H1 (cell line): ENCODE results near the gene PGK1. TPM values are rescaled to one million over a fixed set of nuclear protein-coding genes. Genes with fewer than 3 reads are reported as not detected.

Source experiments
- CTCF ChIA-PET: fragments of 300-600 bp; sonication (Branson Sonifier 250); formaldehyde crosslinking; loops from one replicate; lab custom pipeline; 2021; ENCODE audit not compliant: partially characterized antibody; lab: Charles Lee
- POLR2A ChIA-PET: fragments of 300-600 bp; sonication (Branson Sonifier 250); formaldehyde crosslinking; loops from one replicate; lab custom pipeline; 2021; ENCODE audit warnings: inconsistent platforms; ENCODE audit not compliant: partially characterized antibody; lab: Charles Lee
- DNase-seq, 2 experiments: peaks; one replicate each; pipeline versions ENCODE4 v3.0.0 to v3.0.0-alpha.2; 2010 to 2022; ENCODE audit warnings: low spot score in 2 of 2, low read depth in 1 of 2, mixed read lengths in 1 of 2
- FAIRE-seq: peaks from 2 replicates; lab custom pipeline; 2011; peaks lifted over from hg19 to GRCh38; lab: Jason Lieb, UNC
- H2AFZ ChIP-seq: 2 replicates; pipeline ENCODE4 v1.8.1; 2012; ENCODE audit warnings: low read length, inconsistent platforms
- H2AK5ac ChIP-seq: 2 replicates; pipeline ENCODE4 v1.6.1; 2013; ENCODE audit warnings: low read depth, low read length
- H2BK120ac ChIP-seq: replicated peaks from 2 replicates; pipeline ENCODE3; 2013; ENCODE audit warnings: low read depth, low read length, inconsistent platforms
- H2BK12ac ChIP-seq: 2 replicates; pipeline ENCODE4 v1.6.1; 2013; ENCODE audit warnings: low read depth, low read length
- H2BK15ac ChIP-seq: 2 replicates; pipeline ENCODE4 v1.6.1; 2013; ENCODE audit warnings: low read length
- H2BK20ac ChIP-seq: 2 replicates; pipeline ENCODE4 v1.6.1; 2013; ENCODE audit warnings: low read length
- H2BK5ac ChIP-seq: 2 replicates; pipeline ENCODE4 v1.6.1; 2013; ENCODE audit warnings: low read depth, low read length
- H3K14ac ChIP-seq: 2 replicates; pipeline ENCODE4 v1.6.1; 2013; ENCODE audit warnings: inconsistent platforms; ENCODE audit not compliant: insufficient read length
- H3K18ac ChIP-seq: 2 replicates; pipeline ENCODE4 v1.6.1; 2013; ENCODE audit warnings: low read length; ENCODE audit errors: extremely low read depth
- H3K23ac ChIP-seq: 2 replicates; pipeline ENCODE4 v1.6.1; 2013; ENCODE audit warnings: inconsistent platforms; ENCODE audit not compliant: insufficient read length
- H3K23me2 ChIP-seq: 2 replicates; pipeline ENCODE4 v1.6.1; 2013; ENCODE audit warnings: low read depth, low read length
- H3K27ac ChIP-seq: 2 replicates; pipeline ENCODE4 v1.6.1; 2011; ENCODE audit warnings: low read depth, low read length, inconsistent platforms
- H3K27me3 ChIP-seq, 4 experiments: replicated peaks in 1 of 4; 1 replicate in 1 of 4; 2 replicates in 3 of 4; pipeline versions ENCODE4 v1.6.1 to v1.8.1; 2011 to 2013; ENCODE audit warnings: low read length in 3 of 4, mild to moderate bottlenecking in 3 of 4, inconsistent platforms in 2 of 4, mixed read lengths in 2 of 4, moderate library complexity in 1 of 4; ENCODE audit not compliant: control insufficient read depth in 3 of 4, insufficient read depth in 3 of 4; ENCODE audit errors: extremely low read depth in 1 of 4
- H3K36me3 ChIP-seq, 4 experiments: 2 replicates each; pipeline versions ENCODE4 v1.6.1 to v1.8.1; 2011 to 2013; ENCODE audit warnings: mild to moderate bottlenecking in 4 of 4, low read length in 3 of 4, moderate library complexity in 2 of 4, control low read depth in 1 of 4, inconsistent platforms in 1 of 4; ENCODE audit not compliant: insufficient read depth in 4 of 4, control insufficient read depth in 2 of 4
- H3K4ac ChIP-seq: replicated peaks from 2 replicates; pipeline ENCODE3; 2013; ENCODE audit warnings: low read length, low read depth, mixed read lengths, inconsistent platforms; ENCODE audit not compliant: insufficient read length
- H3K4me1 ChIP-seq, 4 experiments: replicated peaks in 1 of 4; 1 replicate in 1 of 4; 2 replicates in 3 of 4; pipeline versions ENCODE4 v1.6.1 to v1.8.1; 2011 to 2013; ENCODE audit warnings: low read length in 3 of 4, inconsistent platforms in 2 of 4, mixed read lengths in 1 of 4; ENCODE audit not compliant: insufficient read depth in 4 of 4, control insufficient read depth in 3 of 4
- H3K4me2 ChIP-seq, 2 experiments: 2 replicates each; pipeline versions ENCODE4 v1.6.1 to v1.8.1; 2011 to 2013; ENCODE audit warnings: low read depth in 2 of 2, low read length in 2 of 2, control low read depth in 1 of 2, inconsistent platforms in 1 of 2, mild to moderate bottlenecking in 1 of 2; ENCODE audit not compliant: insufficient read depth in 1 of 2
- H3K4me3 ChIP-seq, 4 experiments: fragments of 200-600, 300-600 bp in 1 of 4; sonication (generic), shearing (Covaris generic), sonication (Bioruptor Twin) in 1 of 4; 2 replicates each; pipeline versions ENCODE4 v1.5.1 to v1.8.1; 2011 to 2016; ENCODE audit warnings: low read length in 4 of 4, low read depth in 3 of 4, control low read depth in 2 of 4, inconsistent platforms in 2 of 4, mild to moderate bottlenecking in 2 of 4, mixed read lengths in 1 of 4, moderate library complexity in 1 of 4; ENCODE audit not compliant: insufficient read depth in 2 of 4; ENCODE audit errors: extremely low read depth in 1 of 4
- H3K56ac ChIP-seq: replicated peaks from 2 replicates; pipeline ENCODE3; 2013; ENCODE audit warnings: low read depth, mild to moderate bottlenecking, mixed read lengths, low read length, inconsistent platforms; ENCODE audit not compliant: insufficient read length
- H3K79me1 ChIP-seq: 2 replicates; pipeline ENCODE4 v1.6.1; 2013; ENCODE audit warnings: low read depth, low read length, control low read depth
- H3K79me2 ChIP-seq, 2 experiments: 2 replicates each; pipeline versions ENCODE4 v1.6.1 to v1.8.1; 2012 to 2013; ENCODE audit warnings: low read length in 2 of 2, mild to moderate bottlenecking in 2 of 2, inconsistent platforms in 1 of 2; ENCODE audit not compliant: insufficient read depth in 2 of 2, control insufficient read depth in 1 of 2
- H3K9ac ChIP-seq, 4 experiments: replicated peaks in 1 of 4; 1 replicate in 1 of 4; 2 replicates in 3 of 4; pipeline versions ENCODE4 v1.6.1 to v1.8.1; 2011 to 2013; ENCODE audit warnings: low read depth in 3 of 4, low read length in 3 of 4, control low read depth in 2 of 4, mild to moderate bottlenecking in 2 of 4, moderate library complexity in 2 of 4, inconsistent platforms in 1 of 4; ENCODE audit errors: extremely low read depth in 1 of 4
- H3K9me3 ChIP-seq, 2 experiments: 2 replicates each; pipeline versions ENCODE4 v1.6.1 to v1.8.1; 2012 to 2013; ENCODE audit warnings: mild to moderate bottlenecking in 2 of 2, moderate library complexity in 2 of 2, control low read depth in 1 of 2, inconsistent platforms in 1 of 2, low read depth in 1 of 2, low read length in 1 of 2, mixed read lengths in 1 of 2; ENCODE audit not compliant: insufficient read depth in 2 of 2
- H4K20me1 ChIP-seq, 2 experiments: replicated peaks in 1 of 2; 2 replicates each; pipeline versions ENCODE3 to v1.8.1; 2011 to 2013; ENCODE audit warnings: inconsistent platforms in 2 of 2, low read length in 2 of 2, mild to moderate bottlenecking in 1 of 2; ENCODE audit not compliant: insufficient read depth in 2 of 2, control insufficient read depth in 1 of 2
- H4K5ac ChIP-seq: 2 replicates; pipeline ENCODE4 v1.6.1; 2013; ENCODE audit warnings: low read length, low read depth, mixed read lengths, inconsistent platforms; ENCODE audit not compliant: insufficient read length
- H4K8ac ChIP-seq: 2 replicates; pipeline ENCODE4 v1.8.0; 2013; ENCODE audit warnings: mild to moderate bottlenecking, moderate library complexity, low read length, inconsistent platforms; ENCODE audit not compliant: insufficient read depth; ENCODE audit errors: extremely low read depth
- H4K91ac ChIP-seq: replicated peaks from 2 replicates; pipeline ENCODE3; 2013; ENCODE audit warnings: low read length, mixed read lengths, inconsistent platforms; ENCODE audit not compliant: insufficient read length
- CBX5 ChIP-seq: fragments of 300-800, 300-1000 bp; sonication (generic); IDR thresholded peaks from 2 replicates; pipeline ENCODE4 v1.7.1; 2016; ENCODE audit warnings: antibody characterized with exemption, low read length, low read depth
- CEBPB ChIP-seq: IDR thresholded peaks from 2 replicates; pipeline ENCODE4 v1.6.1; 2012; ENCODE audit warnings: low read depth, low read length
- CREB1 ChIP-seq: IDR thresholded peaks from 2 replicates; pipeline ENCODE4 v1.6.1; 2012; ENCODE audit warnings: inconsistent platforms
- CTCF ChIP-seq, 3 experiments: IDR thresholded peaks; 1 replicate in 2 of 3; 2 replicates in 1 of 3; pipeline versions ENCODE4 v1.5.1 to v1.6.1; 2011; ENCODE audit warnings: low read length in 3 of 3, mild to moderate bottlenecking in 3 of 3, inconsistent platforms in 2 of 3, low read depth in 1 of 3, moderate library complexity in 1 of 3; ENCODE audit not compliant: insufficient read depth in 1 of 3; ENCODE audit errors: control extremely low read depth in 1 of 3
- FOSL1 ChIP-seq: IDR thresholded peaks from 2 replicates; pipeline ENCODE4 v1.6.1; 2011; ENCODE audit warnings: mild to moderate bottlenecking, low read depth, low read length, moderate library complexity; ENCODE audit not compliant: insufficient read depth
- POLR2AphosphoS5 ChIP-seq: IDR thresholded peaks from 2 replicates; pipeline ENCODE4 v1.6.1; 2011; ENCODE audit warnings: low read depth, low read length
- TEAD4 ChIP-seq: IDR thresholded peaks from 2 replicates; pipeline ENCODE4 v1.6.1; 2012; ENCODE audit warnings: low read depth, low read length, inconsistent platforms, mixed read lengths
- WGBS, 2 experiments: shearing (Covaris generic) in 1 of 2; methylation state at CpG; one replicate each; pipeline versions ENCODE4 v1.1.6 to v1.1.7; 2013 to 2015; ENCODE audit warnings: low lambda C conversion rate in 2 of 2, mixed read lengths in 2 of 2, inconsistent platforms in 1 of 2, low coverage in 1 of 2, missing lambda C conversion rate in 1 of 2; ENCODE audit not compliant: insufficient replicate concordance in 2 of 2, insufficient coverage in 1 of 2, insufficient read length in 1 of 2; ENCODE audit errors: extremely low coverage in 1 of 2, missing lambda C conversion rate in 1 of 2; 5-methylcytosine and 5-hydroxymethylcytosine counted together
- polyA plus RNA-seq, 7 experiments: library from polyadenylated mRNA; depleted of rRNA in 3 of 7; stranded (reverse) in 5 of 7; unstranded in 2 of 7; fragments of >200 nt in 5 of 7; fragments of 200-250 nt in 2 of 7; gene quantifications; 1 replicate in 5 of 7; 2 replicates in 1 of 7; 4 replicates in 1 of 7; pipeline versions ENCODE4 v1.2.1 to v1.2.3, GENCODE V29; 2011 to 2013; ENCODE audit warnings: missing spikeins in 2 of 7, mixed read lengths in 2 of 7
- total RNA-seq: library from RNA; stranded (reverse); fragmentation: NEBNext Ultra II Directional; extraction: Animal tissue kit (Norgen Biotek cat#: 25700); gene quantifications from 2 replicates; pipeline ENCODE4 v1.2.1, GENCODE V29; 2021

The PGK1 gene
- total and polyA plus RNA-seq, 2 of the 8 experiments (the other 6 are each of a cell fraction or from before 2014, with no cell fraction given) = 328 to 427 TPM

GRCh38 chrX:78104447-78105176 lies 564 bp downstream of the PGK1 start:
- peaks cover 0 to 5% (median 0%) of the 10 kb centered on the region in 4 experiments; a peak in 1 of 7 replicates for H3K27me3 ChIP-seq
- peak overlapping the region; percentile 66 for H4K5ac ChIP-seq
- FAIRE-seq = no peak
- TF ChIP-seq POLR2AphosphoS5 (0 out of 2 replicates have a peak, but pooled peaks have one; percentile 8), CEBPB (peak; percentile 68; the same call in 1 of the 2 replicates), CREB1 (no peak), FOSL1 (no peak), CBX5 (no peak), TEAD4 (no peak), CTCF (IDR thresholded peaks at IDR 0.05; ENCODE audit: control extremely low read depth in 1 of 3, insufficient read depth in 1 of 3, low read depth in 1 of 3, low read length in 3 of 3) (no peak)
- peak overlapping the region; percentile 93 for H4K8ac ChIP-seq
- H3K36me3 ChIP-seq = peaks cover 0 to 20% (median 0%) of the 10 kb centered on the region in 4 experiments; a peak in 3 of 8 replicates
- peak overlapping the region; percentile 40 for H4K91ac ChIP-seq
- ChIA-PET CTCF (interaction anchor here (1.0 to 1.4 kb wide), 2 partner anchors 12 to 205 kb away, joined by 3 to 5 read pairs; partner anchors contain the start of gene COX7B), POLR2A (interaction anchor here (1.3 to 1.5 kb wide), 2 partner anchors 13 to 24 kb away, joined by 3 to 5 read pairs; no protein-coding TSS in a partner anchor)
- H3K4me3 ChIP-seq = peak overlapping the region; percentile 85 to 99 (median 94)
- 0 out of 2 replicates have a peak overlapping the region, but pooled peaks have one; percentile 44 for H2BK5ac ChIP-seq
- H4K20me1 ChIP-seq = peaks cover 10 to 19% of the 10 kb centered on the region in 2 experiments
- peaks cover 33 to 56% of the 10 kb centered on the region in 2 experiments for H3K79me2 ChIP-seq
- DNase-seq = no peak
- no peaks in the 10 kb centered on the region; a peak in 1 of 7 replicates for H3K4me1 ChIP-seq
- H3K23me2 ChIP-seq = peaks cover 3% of the 10 kb centered on the region
- no peak overlapping the region for H2BK120ac ChIP-seq
- H3K27ac ChIP-seq = peak overlapping the region; percentile 71
- H3K9me3 ChIP-seq = no peaks in the 10 kb centered on the region
- no peak overlapping the region for H3K14ac ChIP-seq
- peak overlapping the region; percentile 80 to 89 for H3K4me2 ChIP-seq
- H2BK12ac ChIP-seq = no peak overlapping the region
- H3K9ac ChIP-seq = peak overlapping the region; percentile 69 to 87 (median 80)
- H2AK5ac ChIP-seq = no peak overlapping the region
- H3K23ac ChIP-seq = no peak overlapping the region
- H2BK15ac ChIP-seq = no peak overlapping the region
- H2AFZ ChIP-seq = no peak overlapping the region
- 1% methylated on average over 19 of the region's 27 CpGs; no CpG with 5 or more reads in 1 of the 2 experiments for WGBS, 2 experiments
- H3K4ac ChIP-seq = no peak overlapping the region
- peak overlapping the region; percentile 78 for H3K18ac ChIP-seq
- H2BK20ac ChIP-seq = no peak overlapping the region
- H3K79me1 ChIP-seq = no peaks in the 10 kb centered on the region
- H3K56ac ChIP-seq = peak overlapping the region; percentile 39
